Thoracic aorta (tissue), 2 donors: Measurements from ENCODE around the gene RAC2. TPM values are rescaled to one million over a fixed set of nuclear protein-coding genes. Genes with fewer than 3 reads are reported as not detected.

ENCODE experiments used
- ATAC-seq: fragments of 150-250 bp; one replicate; pipeline ENCODE4 v1.8.0; 2017; ENCODE audit warnings: low read depth; ENCODE audit not compliant: insufficient number of reproducible peaks, low FRiP score
- DNase-seq: peaks from one replicate; pipeline ENCODE4 v3.0.0-alpha.2; 2020; ENCODE audit warnings: low spot score
- H3K27ac ChIP-seq, 2 donors: fragments of 200-600 bp; sonication (generic); 1 replicate in 1 of 2; 2 replicates in 1 of 2; pipeline ENCODE4 v1.5.1; 2016; ENCODE audit warnings: mild to moderate bottlenecking in 2 of 2, moderate library complexity in 2 of 2
- H3K27me3 ChIP-seq: fragments of 200-600 bp; sonication (generic); replicated peaks from 2 replicates; pipeline ENCODE4 v1.6.0; 2016; ENCODE audit warnings: mild to moderate bottlenecking; ENCODE audit not compliant: insufficient read depth
- H3K36me3 ChIP-seq: fragments of 200-600 bp; sonication (generic); one replicate; pipeline ENCODE4 v1.5.1; 2016
- H3K4me1 ChIP-seq, 2 donors: fragments of 200-600 bp; sonication (generic); 1 replicate in 1 of 2; 2 replicates in 1 of 2; pipeline versions ENCODE4 v1.5.1 to v1.6.0; 2016; ENCODE audit warnings: low read depth in 2 of 2, mild to moderate bottlenecking in 1 of 2; ENCODE audit not compliant: control insufficient read depth in 1 of 2
- H3K4me3 ChIP-seq: fragments of 200-600 bp; sonication (generic); 2 replicates; pipeline ENCODE4 v1.5.1; 2016; ENCODE audit warnings: mild to moderate bottlenecking
- H3K9me3 ChIP-seq: fragments of 200-600 bp; sonication (generic); 2 replicates; pipeline ENCODE4 v1.5.1; 2016
- CTCF ChIP-seq: fragments of 200-600 bp; sonication (generic); IDR thresholded peaks from one replicate; pipeline ENCODE4 v1.5.1; 2019; ENCODE audit warnings: antibody characterized with exemption
- total RNA-seq, 2 donors: library from RNA; depleted of rRNA; stranded (reverse); fragments of >200 nt; gene quantifications; one replicate each; pipeline versions ENCODE4 v1.1.0 to v1.2.3, GENCODE V29; 2016

RAC2 gene
- total RNA-seq, 2 donors from 2014 or later = 10.7 to 16.2 TPM

GRCh38 chr22:37207981-37208380, 36.1 kb downstream of the RAC2 start:
- Histone ChIP-seq H3K36me3 (no peaks in the 10 kb centered on the region), H3K4me1 (no peaks in the 10 kb centered on the region), H3K9me3 (no peaks in the 10 kb centered on the region), H3K27ac (no peak overlapping the region), H3K4me3 (no peak overlapping the region), H3K27me3 (no peaks in the 10 kb centered on the region)
- ATAC-seq (no peak), DNase-seq (no peak)
- TF ChIP-seq CTCF = no peak

GRCh38 chr22:37206841-37207821, 36.9 kb downstream of the RAC2 start:
- H3K27ac ChIP-seq = no peak overlapping the region
- TF ChIP-seq CTCF = no peak
- DNase-seq = no peak
- H3K4me1 ChIP-seq = no peaks in the 10 kb centered on the region
- H3K4me3 ChIP-seq = no peak overlapping the region
- ATAC-seq = no peak
- no peaks in the 10 kb centered on the region for H3K9me3 ChIP-seq
- no peaks in the 10 kb centered on the region for H3K27me3 ChIP-seq
- H3K36me3 ChIP-seq = no peaks in the 10 kb centered on the region

GRCh38 chr22:37206118-37206840, 37.8 kb downstream of the RAC2 start:
- Histone ChIP-seq H3K27me3 (no peaks in the 10 kb centered on the region), H3K36me3 (no peaks in the 10 kb centered on the region), H3K27ac (no peak overlapping the region), H3K9me3 (no peaks in the 10 kb centered on the region), H3K4me3 (no peak overlapping the region), H3K4me1 (no peaks in the 10 kb centered on the region)
- ATAC-seq (no peak), DNase-seq (no peak)
- no peak for TF ChIP-seq CTCF

GRCh38 chr22:37205046-37205445, 39.0 kb downstream of the RAC2 start:
- Histone ChIP-seq H3K9me3 (no peaks in the 10 kb centered on the region), H3K27ac (no peak overlapping the region), H3K4me1 (no peaks in the 10 kb centered on the region), H3K27me3 (no peaks in the 10 kb centered on the region), H3K4me3 (no peak overlapping the region), H3K36me3 (no peaks in the 10 kb centered on the region)
- DNase-seq (no peak), ATAC-seq (no peak)
- TF ChIP-seq CTCF = no peak

- Histone ChIP-seq H3K27ac (no peak overlapping the region), H3K4me1 (peaks cover 3 to 6% of the 10 kb centered on the region in 2 donors), H3K4me3 (no peak overlapping the region), H3K36me3 (no peaks in the 10 kb centered on the region), H3K27me3 (no peaks in the 10 kb centered on the region), H3K9me3 (no peaks in the 10 kb centered on the region)
- no peak for ATAC-seq
- no peak for DNase-seq
- TF ChIP-seq CTCF = no peak
Observed at GRCh38 chr22:37204045-37204655, 39.9 kb downstream of the RAC2 start.
